Suppressor macrophage treated with lipopolysaccharide for 1 hour (primary cell): ENCODE results near the gene HCFC1.
"Not testable (repeated sequence)": the region's sequence is repeated elsewhere in the genome, so short reads cannot be mapped to it uniquely, and the experiment has no call there.

Source experiments
- DNase-seq, 3 donors: peaks; one replicate each; pipeline ENCODE4 v3.0.0-alpha.2; 2020 to 2022

The HCFC1 gene

GRCh38 chrX:154008521-154008920 lies 36.9 kb upstream of the HCFC1 start:
- DNase-seq, result no peak

- DNase-seq, result no peak
Measured at GRCh38 chrX:154006947-154007346, 35.3 kb upstream of the HCFC1 start.

- DNase-seq, result no peak
Measured at GRCh38 chrX:154004315-154004714, 32.7 kb upstream of the HCFC1 start.

- peak; percentile 83 for DNase-seq
Measured at GRCh38 chrX:154002215-154002719, 30.6 kb upstream of the HCFC1 start.

GRCh38 chrX:154000051-154000450 lies 28.4 kb upstream of the HCFC1 start:
- DNase-seq, result no peak

- peak in 1 of 3 donors; percentile 27 for DNase-seq
Measured at GRCh38 chrX:153999359-154000037, 27.9 kb upstream of the HCFC1 start.

GRCh38 chrX:153995504-153995903 lies 23.9 kb upstream of the HCFC1 start:
- DNase-seq, result no peak

GRCh38 chrX:153994398-153994797 lies 22.8 kb upstream of the HCFC1 start:
- DNase-seq, result not testable (repeated sequence)

GRCh38 chrX:153993978-153994377 lies 22.4 kb upstream of the HCFC1 start:
- DNase-seq, result no peak

- no peak for DNase-seq
Measured at GRCh38 chrX:153993079-153993478, 21.5 kb upstream of the HCFC1 start.

GRCh38 chrX:153992180-153992579 lies 20.6 kb upstream of the HCFC1 start:
- peak in 1 of 3 donors; percentile 39 for DNase-seq

GRCh38 chrX:153991013-153991580 lies 19.5 kb upstream of the HCFC1 start:
- DNase-seq, result no peak

- DNase-seq, result no peak
Measured at GRCh38 chrX:153989973-153990655, 18.5 kb upstream of the HCFC1 start.

GRCh38 chrX:153988493-153988892 lies 16.9 kb upstream of the HCFC1 start:
- no peak for DNase-seq

- DNase-seq, result peak in 2 of 3 donors; percentile 21 to 51
Measured at GRCh38 chrX:153984351-153985178, 12.9 kb upstream of the HCFC1 start.

- peak; percentile 60 to 76 (median 62) for DNase-seq
Measured at GRCh38 chrX:153983321-153983801, 11.7 kb upstream of the HCFC1 start.

GRCh38 chrX:153981771-153982533 lies 10.3 kb upstream of the HCFC1 start:
- DNase-seq, result peak; percentile 57 to 63 (median 60)

- no peak for DNase-seq
Measured at GRCh38 chrX:153981231-153981630, 9.6 kb upstream of the HCFC1 start.

GRCh38 chrX:153980394-153980793 lies 8.8 kb upstream of the HCFC1 start:
- DNase-seq, result not testable (repeated sequence)

GRCh38 chrX:153974726-153975286 lies 3.2 kb upstream of the HCFC1 start:
- DNase-seq, result no peak

- peak; percentile 58 to 66 (median 61) for DNase-seq
Measured at GRCh38 chrX:153974003-153974725, 2.5 kb upstream of the HCFC1 start.
